Fibroblast of lung (primary cell): Measurements from ENCODE around the gene TNRC6A.

Experiments used
- EZH2 ChIP-seq: IDR thresholded peaks from 2 replicates; pipeline ENCODE4 v1.5.1; 2012; ENCODE audit warnings: low read length, control low read depth, mild to moderate bottlenecking; ENCODE audit errors: missing control alignments
- TF ChIP-seq, protein P1 (sequence below), 2 donors: IDR thresholded peaks in 1 of 2; conservative IDR thresholded peaks in 1 of 2; 1 replicate in 1 of 2; 2 replicates in 1 of 2; pipeline ENCODE4 v1.5.1; 2011 to 2012; ENCODE audit warnings: low read length in 2 of 2, control low read depth in 1 of 2, inconsistent platforms in 1 of 2, low read depth in 1 of 2, mild to moderate bottlenecking in 1 of 2

- TF ChIP-seq, protein P1, sequence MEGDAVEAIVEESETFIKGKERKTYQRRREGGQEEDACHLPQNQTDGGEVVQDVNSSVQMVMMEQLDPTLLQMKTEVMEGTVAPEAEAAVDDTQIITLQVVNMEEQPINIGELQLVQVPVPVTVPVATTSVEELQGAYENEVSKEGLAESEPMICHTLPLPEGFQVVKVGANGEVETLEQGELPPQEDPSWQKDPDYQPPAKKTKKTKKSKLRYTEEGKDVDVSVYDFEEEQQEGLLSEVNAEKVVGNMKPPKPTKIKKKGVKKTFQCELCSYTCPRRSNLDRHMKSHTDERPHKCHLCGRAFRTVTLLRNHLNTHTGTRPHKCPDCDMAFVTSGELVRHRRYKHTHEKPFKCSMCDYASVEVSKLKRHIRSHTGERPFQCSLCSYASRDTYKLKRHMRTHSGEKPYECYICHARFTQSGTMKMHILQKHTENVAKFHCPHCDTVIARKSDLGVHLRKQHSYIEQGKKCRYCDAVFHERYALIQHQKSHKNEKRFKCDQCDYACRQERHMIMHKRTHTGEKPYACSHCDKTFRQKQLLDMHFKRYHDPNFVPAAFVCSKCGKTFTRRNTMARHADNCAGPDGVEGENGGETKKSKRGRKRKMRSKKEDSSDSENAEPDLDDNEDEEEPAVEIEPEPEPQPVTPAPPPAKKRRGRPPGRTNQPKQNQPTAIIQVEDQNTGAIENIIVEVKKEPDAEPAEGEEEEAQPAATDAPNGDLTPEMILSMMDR (conservative IDR thresholded peaks at IDR 0.05 in 1 of 2, IDR thresholded peaks at IDR 0.05 in 1 of 2; ENCODE audit: low read depth in 1 of 2, low read length in 2 of 2), result no peak
- no peak for TF ChIP-seq EZH2
Measured at GRCh38 chr16:24805484-24805883, 76.0 kb downstream of the TNRC6A start.
